Subcutaneous abdominal adipose tissue (tissue), 5 donors: ENCODE data around the gene PRXL2C.
"Not testable (repeated sequence)": the region's sequence is repeated elsewhere in the genome, so short reads cannot be mapped to it uniquely, and the experiment has no call there.

Experiments used
- H3K27ac ChIP-seq: one replicate; pipeline ENCODE4 v1.7.0; 2013; ENCODE audit warnings: low read depth, mild to moderate bottlenecking, inconsistent platforms, low read length, moderate library complexity
- H3K27me3 ChIP-seq, 5 donors: one replicate each; pipeline ENCODE4 v1.7.0; 2013; ENCODE audit warnings: low read length in 5 of 5, inconsistent platforms in 1 of 5; ENCODE audit not compliant: control insufficient read depth in 5 of 5, insufficient read depth in 4 of 5
- H3K36me3 ChIP-seq, 5 donors: one replicate each; pipeline ENCODE4 v1.7.0; 2013; ENCODE audit warnings: low read length in 5 of 5; ENCODE audit not compliant: control insufficient read depth in 5 of 5, insufficient read depth in 5 of 5
- H3K4me1 ChIP-seq, 5 donors: one replicate each; pipeline ENCODE4 v1.7.0; 2013; ENCODE audit warnings: low read length in 5 of 5, mild to moderate bottlenecking in 3 of 5, moderate library complexity in 1 of 5; ENCODE audit not compliant: control insufficient read depth in 5 of 5, insufficient read depth in 5 of 5
- H3K4me3 ChIP-seq, 5 donors: one replicate each; pipeline ENCODE4 v1.7.0; 2013; ENCODE audit warnings: low read length in 5 of 5, low read depth in 1 of 5
- H3K9ac ChIP-seq, 5 donors: one replicate each; pipeline ENCODE4 v1.7.0; 2013; ENCODE audit warnings: low read length in 5 of 5, mild to moderate bottlenecking in 4 of 5, moderate library complexity in 3 of 5
- H3K9me3 ChIP-seq, 5 donors: one replicate each; pipeline ENCODE4 v1.7.0; 2013; ENCODE audit warnings: low read length in 5 of 5; ENCODE audit not compliant: control insufficient read depth in 5 of 5
- donor health status: healthy.
- donor health status: healthy.
- donor health status: healthy.
- donor health status: healthy.
- donor health status: healthy.

Gene PRXL2C

GRCh38 chr9:96649620-96650324 is 5.3 kb downstream of the PRXL2C start:
- H3K27me3 ChIP-seq, result no peaks in the 10 kb centered on the region
- no peak overlapping the region for H3K4me3 ChIP-seq
- H3K36me3 ChIP-seq, result peaks cover 6 to 34% (median 21%) of the 10 kb centered on the region in 5 donors
- H3K27ac ChIP-seq, result peak overlapping the region; percentile 29
- peaks cover 2 to 29% (median 22%) of the 10 kb centered on the region in 5 donors for H3K4me1 ChIP-seq
- H3K9me3 ChIP-seq, result no peaks in the 10 kb centered on the region
- H3K9ac ChIP-seq, result peak overlapping the region in 3 of 5 donors; percentile 5 to 25 (median 20)

DNA sequence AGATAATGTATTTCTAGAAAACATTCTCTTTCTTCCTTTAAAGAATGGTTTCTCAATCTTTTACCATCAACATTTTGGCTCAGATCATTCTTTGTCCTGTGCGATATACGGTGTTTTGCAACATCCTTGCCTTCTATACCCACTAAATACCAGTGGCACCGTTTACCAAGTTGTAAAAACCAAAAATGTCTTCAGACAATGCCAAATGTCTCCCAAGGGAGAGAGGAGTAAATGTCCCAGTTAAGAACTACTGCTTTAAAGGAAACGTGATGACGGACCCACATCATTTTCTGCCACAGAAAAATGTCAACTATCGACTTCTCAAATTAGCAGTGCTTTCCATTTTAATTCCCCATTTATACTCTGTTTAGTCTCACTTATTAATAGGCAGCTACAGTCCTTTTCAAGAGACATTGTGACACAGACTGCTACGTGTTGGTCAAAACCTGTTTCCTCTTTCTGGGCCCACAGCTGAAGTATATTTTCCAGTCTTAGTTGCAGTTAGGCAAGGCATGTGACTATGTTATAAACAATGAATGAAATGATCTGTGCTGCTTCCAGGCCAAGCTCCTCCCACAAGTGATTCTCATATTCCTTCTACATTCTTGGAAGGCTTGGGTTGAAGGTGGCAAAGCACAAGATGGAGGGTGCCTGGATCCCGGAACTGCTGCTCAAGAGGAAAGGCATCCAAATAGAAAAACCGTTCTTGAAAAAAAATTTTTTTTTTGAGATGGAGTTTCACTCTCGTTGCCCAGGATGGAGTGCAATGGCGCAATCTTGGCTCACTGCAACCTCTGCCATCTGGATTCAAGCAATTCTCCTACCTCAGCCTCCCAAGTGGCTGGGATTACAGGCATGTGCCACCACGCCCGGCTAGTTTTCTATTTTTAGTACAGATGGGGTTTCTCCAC is 8.8 kb downstream of the PRXL2C start:
- Histone ChIP-seq H3K9ac (peak overlapping the region in 4 of 5 donors; percentile 1 to 58 (median 14)), H3K36me3 (peaks cover 14 to 46% (median 32%) of the 10 kb centered on the region in 5 donors), H3K4me1 (peaks cover 0 to 23% (median 15%) of the 10 kb centered on the region in 5 donors), H3K4me3 (no peak overlapping the region), H3K9me3 (no peaks in the 10 kb centered on the region), H3K27me3 (no peaks in the 10 kb centered on the region), H3K27ac (peak overlapping the region; percentile 80)

DNA sequence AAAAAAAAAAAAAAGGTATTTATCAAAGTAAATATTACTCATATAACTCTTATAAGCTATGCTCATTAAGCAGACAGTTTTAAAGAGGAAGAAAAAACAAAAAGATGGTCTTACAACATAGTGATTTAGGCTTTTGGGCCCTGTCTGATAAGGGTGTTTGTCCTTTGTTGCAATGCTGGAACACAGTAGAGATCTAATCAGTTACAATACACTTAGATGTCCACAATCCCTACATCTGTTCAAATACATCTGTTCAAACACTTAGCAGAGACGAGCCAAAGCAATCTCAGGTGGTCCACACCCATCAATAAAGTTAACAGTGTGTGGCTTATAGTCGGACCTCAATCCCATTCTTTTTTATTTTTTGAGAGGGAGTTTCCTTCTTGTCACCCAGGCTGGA is 11.0 kb downstream of the PRXL2C start:
- Histone ChIP-seq H3K9ac (no peak overlapping the region), H3K27ac (no peak overlapping the region), H3K36me3 (peaks cover 14 to 30% (median 20%) of the 10 kb centered on the region in 5 donors), H3K4me1 (peaks cover 0 to 13% (median 9%) of the 10 kb centered on the region in 5 donors), H3K27me3 (no peaks in the 10 kb centered on the region), H3K4me3 (no peak overlapping the region), H3K9me3 (no peaks in the 10 kb centered on the region)

GRCh38 chr9:96641514-96641913 is 13.6 kb downstream of the PRXL2C start:
- Histone ChIP-seq H3K36me3 (peaks cover 14 to 21% (median 17%) of the 10 kb centered on the region in 5 donors), H3K27ac (no peak overlapping the region), H3K4me3 (no peak overlapping the region), H3K4me1 (peaks cover 0 to 9% (median 8%) of the 10 kb centered on the region in 5 donors), H3K9ac (no peak overlapping the region), H3K27me3 (no peaks in the 10 kb centered on the region), H3K9me3 (no peaks in the 10 kb centered on the region)

GRCh38 chr9:96638606-96639364 is 16.3 kb downstream of the PRXL2C start:
- peaks cover 9 to 16% (median 14%) of the 10 kb centered on the region in 5 donors for H3K36me3 ChIP-seq
- H3K9ac ChIP-seq, result peak overlapping the region in 1 of 5 donors; percentile 6
- H3K27ac ChIP-seq, result no peak overlapping the region
- H3K4me3 ChIP-seq, result no peak overlapping the region
- no peaks in the 10 kb centered on the region for H3K27me3 ChIP-seq
- no peaks in the 10 kb centered on the region for H3K9me3 ChIP-seq
- no peaks in the 10 kb centered on the region for H3K4me1 ChIP-seq

DNA sequence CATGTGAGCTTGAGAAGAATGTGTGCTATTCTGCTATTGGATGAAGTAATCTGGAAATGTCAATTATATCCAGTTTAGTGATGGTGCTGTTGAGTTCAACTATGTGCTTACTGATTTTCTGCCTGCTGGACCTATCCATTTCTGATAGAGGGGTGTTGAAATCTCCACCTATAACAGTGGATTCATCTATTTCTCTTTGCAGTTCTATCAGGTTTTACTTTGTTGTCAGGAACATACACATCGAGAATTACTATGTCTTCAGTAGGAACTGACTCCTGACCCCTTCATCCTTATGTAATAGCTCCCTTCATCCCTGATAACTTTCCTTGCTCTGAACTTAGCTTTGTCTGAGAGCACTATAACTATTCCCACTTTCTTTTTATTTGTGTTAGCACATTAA is 18.7 kb downstream of the PRXL2C start:
- Histone ChIP-seq H3K4me3 (no peak overlapping the region), H3K27ac (no peak overlapping the region), H3K9ac (no peak overlapping the region), H3K4me1 (no peaks in the 10 kb centered on the region), H3K36me3 (peaks cover 2 to 6% (median 2%) of the 10 kb centered on the region in 5 donors), H3K9me3 (no peaks in the 10 kb centered on the region), H3K27me3 (no peaks in the 10 kb centered on the region)

- not testable (repeated sequence) for H3K9ac ChIP-seq
These were observed 21.5 kb downstream of the PRXL2C start for GRCh38 chr9:96633579-96633978.

DNA sequence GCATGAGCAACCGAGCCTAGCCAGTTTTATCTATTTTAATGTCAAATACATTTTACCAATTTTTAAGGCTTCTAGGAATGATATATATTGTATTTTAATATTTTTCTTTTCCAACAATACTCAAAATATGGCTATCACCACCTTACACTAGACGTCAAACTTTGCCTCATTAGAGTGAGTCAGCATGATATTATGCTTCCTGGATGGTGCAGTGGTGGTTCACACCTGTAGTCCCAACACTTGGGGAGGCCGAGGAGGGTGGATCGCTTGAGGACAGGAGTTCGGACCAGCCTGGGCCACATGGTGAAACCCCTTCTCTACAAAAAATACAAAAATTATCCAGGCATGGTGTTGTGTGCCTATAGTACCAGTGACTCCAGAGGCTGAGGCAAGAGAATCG is 28.2 kb downstream of the PRXL2C start:
- no peak overlapping the region for H3K27ac ChIP-seq
- H3K9ac ChIP-seq, result no peak overlapping the region
- H3K4me1 ChIP-seq, result peaks cover 0 to 6% (median 0%) of the 10 kb centered on the region in 5 donors
- no peaks in the 10 kb centered on the region for H3K9me3 ChIP-seq
- no peaks in the 10 kb centered on the region for H3K36me3 ChIP-seq
- H3K4me3 ChIP-seq, result no peak overlapping the region
- no peaks in the 10 kb centered on the region for H3K27me3 ChIP-seq

More at GRCh38 chr9:96633579-96633978, 21.5 kb downstream of the PRXL2C start:
- not testable (repeated sequence) for H3K4me1 ChIP-seq, H3K27me3 ChIP-seq, H3K4me3 ChIP-seq, H3K9me3 ChIP-seq, H3K36me3 ChIP-seq, H3K27ac ChIP-seq

DNA sequence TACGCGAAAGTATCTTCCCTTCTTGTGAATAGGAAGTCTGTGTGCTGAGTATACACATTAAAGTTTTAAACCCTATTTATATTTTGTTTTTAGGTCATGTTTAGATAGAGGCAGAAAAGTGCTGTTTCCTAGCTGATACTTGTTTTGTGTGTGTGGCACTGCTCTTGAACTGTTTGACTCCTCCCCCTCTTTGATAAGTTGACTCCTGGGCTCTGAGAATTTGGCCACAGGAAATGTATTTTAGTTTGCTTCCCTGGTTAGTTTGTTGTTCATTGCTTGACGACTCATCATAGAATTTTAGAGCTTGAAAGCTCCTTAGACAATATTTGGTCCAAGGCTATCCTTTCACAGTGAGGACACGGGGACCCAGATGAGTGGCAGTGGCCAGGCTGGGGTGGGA is 33.5 kb downstream of the PRXL2C start:
- no peak overlapping the region for H3K9ac ChIP-seq
- no peak overlapping the region for H3K27ac ChIP-seq
- H3K36me3 ChIP-seq, result no peaks in the 10 kb centered on the region
- peaks cover 1 to 20% (median 14%) of the 10 kb centered on the region in 5 donors for H3K4me1 ChIP-seq
- H3K27me3 ChIP-seq, result no peaks in the 10 kb centered on the region
- H3K4me3 ChIP-seq, result no peak overlapping the region
- H3K9me3 ChIP-seq, result no peaks in the 10 kb centered on the region
